CD4-positive, alpha-beta T cell treated with Interleukin-15 for 1 hour (primary cell): ENCODE measurements around the gene RIN3.
"Not testable (repeated sequence)": the region's sequence is repeated elsewhere in the genome, so short reads cannot be mapped to it uniquely, and the experiment has no call there.

ENCODE experiments used
- DNase-seq: peaks from one replicate; pipeline ENCODE4 v3.0.0-alpha.2; 2020

Gene RIN3

GRCh38 chr14:92631098-92631497 lies 117.5 kb downstream of the RIN3 start:
- no peak for DNase-seq

GRCh38 chr14:92632546-92633273 lies 119.1 kb downstream of the RIN3 start:
- no peak for DNase-seq

GRCh38 chr14:92633274-92633616 lies 119.7 kb downstream of the RIN3 start:
- peak; percentile 63 for DNase-seq

- DNase-seq = no peak
Observed at GRCh38 chr14:92633724-92634123, 120.1 kb downstream of the RIN3 start.

- no peak for DNase-seq
Observed at GRCh38 chr14:92635031-92635430, 121.5 kb downstream of the RIN3 start.

- no peak for DNase-seq
Observed at GRCh38 chr14:92635896-92636295, 122.3 kb downstream of the RIN3 start.

GRCh38 chr14:92637228-92637627 lies 123.6 kb downstream of the RIN3 start:
- DNase-seq = no peak

- DNase-seq = no peak
Observed at GRCh38 chr14:92637864-92638263, 124.3 kb downstream of the RIN3 start.

- no peak for DNase-seq
Observed at GRCh38 chr14:92638266-92638665, 124.7 kb downstream of the RIN3 start.

- DNase-seq = no peak
Observed at GRCh38 chr14:92638904-92639303, 125.3 kb downstream of the RIN3 start.

GRCh38 chr14:92639472-92640117 lies 126.0 kb downstream of the RIN3 start:
- DNase-seq = not testable (repeated sequence)

- no peak for DNase-seq
Observed at GRCh38 chr14:92641306-92641705, 127.7 kb downstream of the RIN3 start.

- DNase-seq = no peak
Observed at GRCh38 chr14:92644171-92644969, 130.8 kb downstream of the RIN3 start.

- no peak for DNase-seq
Observed at GRCh38 chr14:92644970-92645515, 131.5 kb downstream of the RIN3 start.

GRCh38 chr14:92645841-92646478 lies 132.4 kb downstream of the RIN3 start:
- DNase-seq = no peak

GRCh38 chr14:92646952-92647796 lies 133.6 kb downstream of the RIN3 start:
- DNase-seq = no peak

- no peak for DNase-seq
Observed at GRCh38 chr14:92647797-92648279, 134.3 kb downstream of the RIN3 start.

- no peak for DNase-seq
Observed at GRCh38 chr14:92649066-92649465, 135.5 kb downstream of the RIN3 start.

GRCh38 chr14:92649934-92650545 lies 136.5 kb downstream of the RIN3 start:
- DNase-seq = peak; percentile 74

- no peak for DNase-seq
Observed at GRCh38 chr14:92650581-92651105, 137.1 kb downstream of the RIN3 start.

GRCh38 chr14:92651106-92651757 lies 137.7 kb downstream of the RIN3 start:
- DNase-seq = peak; percentile 90
